IMR-90 (cell line): ENCODE data around the gene SGMS1.

Source experiments
- CHD1 ChIP-seq: IDR thresholded peaks from 2 replicates; pipeline ENCODE4 v1.6.1; 2012; ENCODE audit warnings: low read depth, low read length, improper control_type of control experiment
- CTCF ChIP-seq: conservative IDR thresholded peaks from 2 replicates; pipeline ENCODE4 v1.5.1; 2012; ENCODE audit warnings: mild to moderate bottlenecking, low read depth, low read length, improper control_type of control experiment
- FOS ChIP-seq: fragments of 150-350 bp; IDR thresholded peaks from 2 replicates; pipeline ENCODE4 v1.6.1; 2016; ENCODE audit warnings: low read depth, low read length
- MAFK ChIP-seq: IDR thresholded peaks from 2 replicates; pipeline ENCODE4 v1.6.1; 2012; ENCODE audit warnings: low read depth, low read length, improper control_type of control experiment
- MAZ ChIP-seq: IDR thresholded peaks from 2 replicates; pipeline ENCODE4 v1.6.1; 2012; ENCODE audit warnings: low read depth, mild to moderate bottlenecking, low read length, improper control_type of control experiment, moderate library complexity, borderline replicate concordance
- MXI1 ChIP-seq: IDR thresholded peaks from 2 replicates; pipeline ENCODE4 v1.6.1; 2012; ENCODE audit warnings: low read depth, mild to moderate bottlenecking, low read length, moderate library complexity, borderline replicate concordance
- NFE2L2 ChIP-seq: fragments of 150-350 bp; IDR thresholded peaks from 2 replicates; pipeline ENCODE4 v1.6.1; 2016; ENCODE audit warnings: low read depth, mild to moderate bottlenecking, low read length
- POLR2A ChIP-seq: IDR thresholded peaks from 2 replicates; pipeline ENCODE4 v1.6.1; 2012; ENCODE audit warnings: mild to moderate bottlenecking, low read depth, low read length
- RFX5 ChIP-seq: IDR thresholded peaks from 2 replicates; pipeline ENCODE4 v1.8.0; 2012; ENCODE audit warnings: low read depth, mild to moderate bottlenecking, low read length, moderate library complexity

GRCh38 chr10:50416881-50417280, 206.9 kb downstream of the SGMS1 start:
- TF ChIP-seq CTCF (no peak), POLR2A (no peak), NFE2L2 (no peak), RFX5 (no peak), FOS (no peak), MXI1 (no peak), MAFK (no peak), CHD1 (no peak), MAZ (no peak)
